Spinal cord (tissue), 10 donors: ENCODE results near the gene BID. TPM values are rescaled to one million over a fixed set of nuclear protein-coding genes. Genes with fewer than 3 reads are reported as not detected.
A peak's percentile ranks its signal among the peaks of the same experiment; 100 is the strongest.

ENCODE experiments used
- DNase-seq, 6 donors: peaks; one replicate each; pipeline versions ENCODE4 v3.0.0 to v3.0.0-alpha.2; 2013 to 2015; ENCODE audit warnings: low spot score in 6 of 6, low read depth in 4 of 6
- H3K27ac ChIP-seq: one replicate; pipeline ENCODE4 v1.5.1; 2013; ENCODE audit warnings: low read depth, low read length, control low read depth
- H3K27me3 ChIP-seq: one replicate; pipeline ENCODE4 v1.6.1; 2013; ENCODE audit warnings: low read length; ENCODE audit not compliant: control insufficient read depth, insufficient read depth
- H3K36me3 ChIP-seq: one replicate; pipeline ENCODE4 v1.6.1; 2013; ENCODE audit warnings: low read length; ENCODE audit not compliant: control insufficient read depth, insufficient read depth
- H3K4me1 ChIP-seq: one replicate; pipeline ENCODE4 v1.6.1; 2013; ENCODE audit warnings: low read length; ENCODE audit not compliant: control insufficient read depth, insufficient read depth
- H3K4me3 ChIP-seq: one replicate; pipeline ENCODE4 v1.5.1; 2013; ENCODE audit warnings: low read depth, low read length, control low read depth
- H3K9me3 ChIP-seq: one replicate; pipeline ENCODE4 v1.6.1; 2013; ENCODE audit warnings: low read length; ENCODE audit not compliant: control insufficient read depth, insufficient read depth
- WGBS: methylation state at CpG from one replicate; pipeline ENCODE4 v1.1.5; 2013; ENCODE audit warnings: missing lambda C conversion rate; ENCODE audit not compliant: insufficient coverage; 5-methylcytosine and 5-hydroxymethylcytosine counted together
- polyA plus RNA-seq, 2 donors: library from polyadenylated mRNA; unstranded; fragments of 120-200 nt; gene quantifications; one replicate each; pipeline ENCODE4 v1.2.1, GENCODE V29; 2013; ENCODE audit not compliant: insufficient read length in 2 of 2
- total RNA-seq, 2 donors: library from RNA; depleted of rRNA in 1 of 2; stranded (reverse); fragments of 120-200 nt in 1 of 2; fragments of >200 nt in 1 of 2; gene quantifications; one replicate each; pipeline versions ENCODE4 v1.2.3 to v1.2.4, GENCODE V29; 2013 to 2014
- donor health status: healthy.

The BID gene
- total and polyA plus RNA-seq, 4 donors = 24.7 to 49.2 (median 37.4) TPM

GRCh38 chr22:17744430-17744829 lies 29.8 kb downstream of the BID start:
- Histone ChIP-seq H3K9me3 (no peaks in the 10 kb centered on the region), H3K36me3 (peaks cover 36% of the 10 kb centered on the region), H3K4me1 (peaks cover 19% of the 10 kb centered on the region), H3K27ac (no peak overlapping the region), H3K4me3 (no peak overlapping the region), H3K27me3 (no peaks in the 10 kb centered on the region)
- WGBS = 59% methylated on average over 7 of the region's 7 CpGs
- DNase-seq = no peak

GRCh38 chr22:17743661-17744411 lies 30.4 kb downstream of the BID start:
- peaks cover 39% of the 10 kb centered on the region for H3K36me3 ChIP-seq
- no peak overlapping the region for H3K27ac ChIP-seq
- 60% methylated on average over 22 of the region's 25 CpGs for WGBS
- no peaks in the 10 kb centered on the region for H3K27me3 ChIP-seq
- no peak overlapping the region for H3K4me3 ChIP-seq
- peaks cover 19% of the 10 kb centered on the region for H3K4me1 ChIP-seq
- DNase-seq = no peak
- no peaks in the 10 kb centered on the region for H3K9me3 ChIP-seq

GRCh38 chr22:17742527-17742902 lies 31.8 kb downstream of the BID start:
- H3K4me1 ChIP-seq = peaks cover 19% of the 10 kb centered on the region
- H3K36me3 ChIP-seq = peaks cover 47% of the 10 kb centered on the region
- no peak overlapping the region for H3K27ac ChIP-seq
- H3K27me3 ChIP-seq = no peaks in the 10 kb centered on the region
- DNase-seq = peak in 5 of 6 donors; percentile 45 to 90 (median 57)
- H3K4me3 ChIP-seq = no peak overlapping the region
- WGBS = 49% methylated on average over 8 of the region's 9 CpGs
- H3K9me3 ChIP-seq = no peaks in the 10 kb centered on the region

GRCh38 chr22:17741866-17742526 lies 32.3 kb downstream of the BID start:
- Histone ChIP-seq H3K27me3 (no peaks in the 10 kb centered on the region), H3K27ac (no peak overlapping the region)
- 81% methylated on average over 15 of the region's 18 CpGs for WGBS

GRCh38 chr22:17739196-17739975 lies 34.9 kb downstream of the BID start:
- Histone ChIP-seq H3K4me1 (peaks cover 16% of the 10 kb centered on the region), H3K27ac (no peak overlapping the region), H3K4me3 (no peak overlapping the region), H3K9me3 (no peaks in the 10 kb centered on the region), H3K27me3 (no peaks in the 10 kb centered on the region), H3K36me3 (peaks cover 65% of the 10 kb centered on the region)
- WGBS = 95% methylated on average over 35 of the region's 36 CpGs
- no peak for DNase-seq

More at GRCh38 chr22:17741866-17742526, 32.3 kb downstream of the BID start:
- Histone ChIP-seq H3K4me1 (peaks cover 19% of the 10 kb centered on the region), H3K4me3 (no peak overlapping the region), H3K9me3 (no peaks in the 10 kb centered on the region), H3K36me3 (peaks cover 52% of the 10 kb centered on the region)
- DNase-seq = no peak

GRCh38 chr22:17738386-17739128 lies 35.7 kb downstream of the BID start:
- Histone ChIP-seq H3K27ac (no peak overlapping the region), H3K4me3 (no peak overlapping the region), H3K36me3 (peaks cover 60% of the 10 kb centered on the region), H3K4me1 (peaks cover 8% of the 10 kb centered on the region), H3K27me3 (no peaks in the 10 kb centered on the region), H3K9me3 (no peaks in the 10 kb centered on the region)
- DNase-seq = no peak
- 87% methylated on average over 18 of the region's 21 CpGs for WGBS

GRCh38 chr22:17734187-17734586 lies 40.1 kb downstream of the BID start:
- H3K27me3 ChIP-seq = no peaks in the 10 kb centered on the region
- no peaks in the 10 kb centered on the region for H3K4me1 ChIP-seq
- no peaks in the 10 kb centered on the region for H3K9me3 ChIP-seq
- H3K27ac ChIP-seq = no peak overlapping the region
- no peak for DNase-seq
- H3K4me3 ChIP-seq = no peak overlapping the region
- 62% methylated on average over 3 of the region's 4 CpGs for WGBS
- H3K36me3 ChIP-seq = peaks cover 42% of the 10 kb centered on the region

GRCh38 chr22:17733466-17733865 lies 40.8 kb downstream of the BID start:
- Histone ChIP-seq H3K9me3 (no peaks in the 10 kb centered on the region), H3K27ac (no peak overlapping the region), H3K27me3 (no peaks in the 10 kb centered on the region), H3K4me3 (no peak overlapping the region), H3K36me3 (peaks cover 35% of the 10 kb centered on the region), H3K4me1 (no peaks in the 10 kb centered on the region)
- no peak for DNase-seq
- WGBS = 80% methylated on average over 1 of the region's 3 CpGs

- Histone ChIP-seq H3K9me3 (no peaks in the 10 kb centered on the region), H3K36me3 (peaks cover 33% of the 10 kb centered on the region), H3K27ac (no peak overlapping the region), H3K27me3 (no peaks in the 10 kb centered on the region), H3K4me1 (no peaks in the 10 kb centered on the region), H3K4me3 (no peak overlapping the region)
- DNase-seq = no peak
- 83% methylated on average over 2 of the region's 2 CpGs for WGBS
These were observed 41.9 kb downstream of the BID start for GRCh38 chr22:17732251-17732854.
